LHCN-M2 (cell line): ENCODE results near the gene NTM. TPM values are rescaled to one million over a fixed set of nuclear protein-coding genes. Genes with fewer than 3 reads are reported as not detected.
"Not testable (repeated sequence)": the region's sequence is repeated elsewhere in the genome, so short reads cannot be mapped to it uniquely, and the experiment has no call there.

Experiments used
- DNase-seq: peaks from one replicate; pipeline ENCODE4 v3.0.0-alpha.2; 2012; ENCODE audit warnings: low read depth
- total RNA-seq: library from RNA; depleted of rRNA; stranded (reverse); fragments of >200 nt; gene quantifications from 2 replicates; pipeline ENCODE4 v1.2.3, GENCODE V29; 2014

The NTM gene
- total RNA-seq, 1 experiment from 2014 or later: 45.6 TPM

GRCh38 chr11:131889760-131890581 is 519.6 kb downstream of the NTM start:
- no peak for DNase-seq

DNA sequence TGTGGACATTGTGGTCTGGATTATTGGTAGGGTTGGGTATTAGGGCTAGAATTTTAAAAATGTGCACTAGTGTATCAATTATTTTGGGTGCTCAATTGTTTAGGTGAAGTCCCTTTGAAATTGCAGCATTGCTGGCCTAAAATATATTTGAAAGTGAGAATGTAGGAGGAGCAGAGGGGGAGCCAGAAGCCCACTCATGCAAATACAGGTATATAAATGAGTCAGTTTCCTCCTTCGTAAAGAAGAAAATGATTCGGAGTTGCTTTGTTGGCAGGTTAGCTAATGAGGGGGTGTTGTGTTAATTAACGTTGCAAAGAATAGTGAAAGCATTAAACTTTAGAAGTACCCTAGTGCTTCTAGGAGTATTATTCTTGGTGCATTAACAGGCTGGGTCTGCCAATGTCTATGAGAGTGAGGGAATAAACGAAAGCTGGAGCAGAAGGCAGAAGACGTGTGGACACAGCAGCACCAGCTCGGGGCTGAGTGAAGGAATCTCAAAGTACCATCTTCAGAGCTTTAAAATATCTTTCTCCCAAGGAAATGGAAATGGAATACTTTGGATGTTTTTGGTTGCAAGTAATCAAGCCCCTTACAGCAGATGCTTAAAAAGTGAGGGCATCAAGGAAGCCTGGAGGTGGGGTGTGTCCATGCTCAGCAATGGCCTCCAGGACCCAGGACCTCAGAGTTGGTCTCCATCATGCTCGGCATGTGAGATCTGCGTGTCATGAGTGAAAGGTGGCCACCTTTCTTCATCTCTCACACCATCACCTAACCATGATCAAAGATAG is 522.9 kb downstream of the NTM start:
- no peak for DNase-seq

DNA sequence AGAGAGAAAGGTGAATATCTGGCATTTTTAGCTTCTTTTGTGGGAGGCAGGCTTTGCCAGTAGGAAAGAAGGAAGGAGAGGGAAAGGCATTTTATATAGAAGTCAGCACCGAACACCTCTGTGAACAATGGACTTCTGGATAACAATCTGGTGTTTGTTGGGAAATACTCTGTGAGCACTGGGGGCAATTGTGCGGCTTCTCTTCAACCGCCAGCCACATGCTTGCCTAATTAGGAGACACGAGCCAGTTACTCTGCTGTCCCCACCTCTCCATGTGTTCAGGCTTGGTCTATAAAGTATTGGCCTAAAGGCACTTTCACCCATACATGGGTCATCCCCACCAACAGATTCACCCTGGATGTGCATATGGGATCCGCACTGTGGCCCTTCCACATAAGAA is 523.6 kb downstream of the NTM start:
- DNase-seq: no peak

DNA sequence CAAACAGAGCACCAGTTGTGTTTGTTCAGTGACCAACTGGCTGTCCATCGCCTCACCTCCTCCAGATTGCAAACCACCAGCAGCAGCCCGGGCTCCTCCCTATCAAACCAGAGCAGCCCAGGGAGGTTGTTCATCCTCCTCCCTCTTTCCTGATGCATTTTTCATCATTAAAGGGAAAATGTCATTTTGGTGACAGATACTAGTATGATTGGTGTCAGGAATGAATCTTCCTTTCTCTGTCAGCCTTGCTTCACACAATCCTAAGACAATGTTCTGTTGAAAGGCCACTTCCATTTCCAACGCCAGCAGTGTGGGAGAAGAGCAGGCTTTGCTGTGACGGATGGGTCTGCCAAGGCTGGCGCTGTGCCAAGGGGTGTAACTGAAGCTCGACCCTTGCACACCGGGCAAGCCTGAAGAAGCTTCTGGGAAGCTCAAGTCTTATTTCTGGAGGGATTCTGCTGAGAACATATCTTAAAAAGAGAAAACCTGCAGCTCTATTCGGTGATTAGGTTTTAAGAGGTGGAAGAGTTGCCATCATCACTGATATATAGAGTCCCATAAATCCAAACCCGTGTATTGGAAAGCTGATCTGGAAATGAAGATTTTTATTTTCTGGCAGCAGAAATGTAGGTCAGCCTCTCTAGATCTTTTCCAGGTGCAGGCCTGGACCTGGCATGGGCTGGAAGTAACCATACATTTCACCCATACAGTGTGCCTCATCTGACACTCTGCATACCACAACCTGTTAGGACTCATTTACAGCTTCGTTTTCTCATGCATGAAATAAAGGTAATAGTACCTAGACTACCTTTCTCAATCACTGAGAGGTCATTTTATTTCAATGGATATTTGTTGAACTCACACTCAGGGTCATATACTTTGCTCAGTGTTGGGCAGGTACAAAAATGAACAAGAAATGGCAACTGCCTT is 524.5 kb downstream of the NTM start:
- no peak for DNase-seq

GRCh38 chr11:131895865-131896264 is 525.5 kb downstream of the NTM start:
- DNase-seq: no peak

GRCh38 chr11:131896978-131897615 is 526.7 kb downstream of the NTM start:
- no peak for DNase-seq

- no peak for DNase-seq
These were observed 527.5 kb downstream of the NTM start for GRCh38 chr11:131897956-131898355.

- no peak for DNase-seq
These were observed 528.5 kb downstream of the NTM start for GRCh38 chr11:131898949-131899348.

DNA sequence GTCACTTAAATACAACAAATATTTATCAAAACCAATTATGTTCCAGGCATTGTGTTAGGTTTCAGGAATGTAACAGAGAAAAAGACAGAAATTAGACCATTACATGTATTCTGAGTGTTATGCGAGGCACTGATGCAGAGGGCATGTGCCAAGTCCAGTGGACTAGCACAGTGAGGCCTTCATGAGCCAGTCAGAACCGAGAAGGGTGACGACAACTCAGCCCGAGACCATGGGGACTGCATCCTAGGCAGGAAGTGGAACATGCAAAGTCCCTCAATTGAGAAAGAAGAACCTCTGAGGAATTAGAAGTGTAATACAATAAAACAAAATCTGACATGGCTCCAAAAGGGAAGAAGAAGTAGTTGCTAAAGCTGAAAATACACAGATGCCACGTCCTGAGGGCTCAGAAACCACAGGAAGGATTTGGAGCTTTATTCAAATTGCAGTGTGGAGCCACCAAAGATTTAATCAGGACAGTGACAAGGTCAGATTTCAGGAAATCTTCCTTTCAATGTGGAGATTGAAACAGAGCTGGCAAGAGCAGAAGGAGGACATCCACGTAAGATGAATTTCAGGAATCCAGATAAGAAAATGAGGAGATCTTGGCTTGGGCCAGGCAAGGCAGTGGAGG is 529.6 kb downstream of the NTM start:
- no peak for DNase-seq

DNA sequence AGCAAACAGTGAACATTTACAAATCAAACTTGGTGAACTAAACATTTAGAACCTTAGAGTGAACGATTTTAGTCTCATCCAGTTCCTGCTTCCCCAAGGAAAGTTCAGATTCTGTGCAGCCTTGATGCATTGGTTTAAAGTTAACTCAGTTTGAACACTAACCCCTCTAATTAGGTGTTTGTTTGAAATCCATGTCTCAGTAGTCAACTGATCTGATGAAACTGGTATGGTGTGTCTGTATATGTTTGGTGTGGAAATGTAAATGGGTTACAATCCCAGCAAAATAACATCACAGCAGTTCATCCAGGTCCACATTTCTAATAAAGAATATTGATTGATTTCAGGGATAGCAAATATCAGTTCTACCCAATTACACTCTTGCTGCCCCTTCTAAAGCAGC is 532.0 kb downstream of the NTM start:
- DNase-seq: no peak

GRCh38 chr11:131903074-131903473 is 532.7 kb downstream of the NTM start:
- DNase-seq: no peak

DNA sequence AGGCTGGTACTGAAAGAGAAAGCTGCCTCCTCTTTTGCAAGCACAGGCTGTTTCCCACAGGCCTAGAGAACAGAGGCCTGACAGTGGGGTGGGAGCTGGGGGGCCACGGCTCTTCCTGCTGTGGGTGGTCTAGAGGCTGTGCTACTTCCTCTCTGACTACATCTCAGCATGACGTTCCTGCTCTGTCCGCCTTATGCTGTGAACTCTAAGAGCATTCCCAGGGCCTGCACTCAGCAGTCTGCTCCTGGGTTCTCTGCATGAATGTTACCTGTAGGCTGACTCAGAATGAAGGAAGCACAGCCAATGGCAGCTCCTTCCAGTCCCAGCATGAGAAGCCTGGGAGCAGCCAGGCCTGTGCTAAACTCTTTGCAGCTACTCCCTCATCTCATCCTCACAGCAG is 534.3 kb downstream of the NTM start:
- no peak for DNase-seq

GRCh38 chr11:131906963-131907362 is 536.5 kb downstream of the NTM start:
- no peak for DNase-seq

GRCh38 chr11:131907371-131907770 is 537.0 kb downstream of the NTM start:
- no peak for DNase-seq

DNA sequence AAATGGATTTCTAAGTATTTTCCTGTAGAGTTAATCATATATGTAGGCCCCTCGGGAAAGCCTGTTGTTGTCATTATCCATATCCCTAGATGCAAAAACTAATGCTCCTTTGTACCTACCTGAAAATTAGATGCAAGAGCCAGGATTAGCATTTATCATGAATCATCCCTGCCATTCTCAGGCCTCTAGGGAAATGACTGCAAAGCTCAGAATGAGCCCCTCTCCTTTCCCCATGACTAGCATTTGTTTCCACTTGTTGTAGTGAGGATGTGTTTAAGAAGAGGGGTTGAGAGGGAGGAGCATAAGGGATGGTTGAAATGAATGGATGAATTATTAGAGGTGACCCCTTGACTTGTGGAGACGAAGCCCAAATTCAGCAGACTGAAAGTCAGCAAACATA is 537.9 kb downstream of the NTM start:
- DNase-seq: no peak

DNA sequence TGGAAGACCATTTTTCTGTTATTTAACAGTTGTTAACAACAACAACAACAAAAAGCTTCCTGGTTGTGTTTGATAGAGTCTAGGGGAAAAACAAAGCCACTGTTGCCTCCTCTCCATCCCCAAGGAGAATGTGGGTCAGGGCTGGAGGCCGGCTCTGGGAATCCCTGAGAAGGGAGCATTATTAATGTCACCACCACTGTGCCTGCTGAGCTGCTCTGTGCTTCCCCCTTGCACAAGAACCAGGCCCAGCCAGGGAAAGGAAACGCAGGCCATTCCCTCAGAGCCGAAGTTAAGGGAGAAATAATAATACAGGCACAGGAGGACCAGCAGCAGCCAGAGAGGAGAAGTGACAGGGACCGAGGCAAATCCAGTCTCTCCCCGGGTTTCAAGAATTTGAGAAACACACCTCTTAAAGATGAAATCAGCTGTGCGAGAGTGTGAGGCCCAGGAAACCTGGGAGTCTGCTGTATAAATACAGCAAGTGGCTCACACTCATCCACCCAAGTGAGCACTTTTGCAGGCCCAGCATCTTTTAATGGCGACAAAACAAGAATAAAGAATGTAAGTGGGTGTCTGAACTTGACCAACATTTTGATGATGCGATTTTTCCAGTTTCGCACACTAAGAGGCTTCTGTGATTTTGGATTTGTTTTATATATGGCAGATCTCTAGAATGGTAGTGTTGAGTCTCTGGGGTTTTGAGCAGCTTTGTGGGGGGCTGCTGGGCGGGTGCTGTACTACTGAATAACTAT is 539.2 kb downstream of the NTM start:
- no peak for DNase-seq

- no peak for DNase-seq
These were observed 539.7 kb downstream of the NTM start for GRCh38 chr11:131910178-131910522.

GRCh38 chr11:131910523-131911387 is 540.3 kb downstream of the NTM start:
- DNase-seq: no peak

DNA sequence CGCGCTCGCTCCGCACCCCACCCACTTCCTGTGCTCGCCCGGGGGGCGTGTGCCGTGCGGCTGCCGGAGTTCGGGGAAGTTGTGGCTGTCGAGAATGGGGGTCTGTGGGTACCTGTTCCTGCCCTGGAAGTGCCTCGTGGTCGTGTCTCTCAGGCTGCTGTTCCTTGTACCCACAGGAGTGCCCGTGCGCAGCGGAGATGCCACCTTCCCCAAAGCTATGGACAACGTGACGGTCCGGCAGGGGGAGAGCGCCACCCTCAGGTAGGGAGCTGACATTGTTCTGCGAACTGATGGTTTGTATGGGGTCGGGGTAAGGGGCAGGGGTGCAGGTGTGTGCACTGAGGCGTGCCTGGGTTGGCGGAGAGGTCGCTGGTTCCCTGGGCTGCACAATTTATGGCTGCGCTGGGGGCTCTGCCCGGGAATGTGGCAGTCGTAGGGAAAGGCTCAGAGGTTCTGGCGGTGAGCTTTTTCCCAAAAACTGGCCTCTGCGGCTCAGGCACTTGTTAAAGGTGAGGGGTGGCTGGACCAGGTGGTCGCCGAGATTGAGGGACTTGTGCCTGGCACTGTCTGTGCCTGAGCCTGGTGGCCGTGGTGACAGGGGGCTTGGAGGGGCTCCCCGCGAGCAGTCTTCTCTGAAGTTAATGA is 541.1 kb downstream of the NTM start:
- DNase-seq: not testable (repeated sequence)
